GM13977 (cell line): ENCODE measurements around the gene EFNA3.
A peak's percentile ranks its signal among the peaks of the same experiment; 100 is the strongest.

ENCODE experiments used
- DNase-seq: peaks from one replicate; pipeline ENCODE4 v3.0.0; 2012; ENCODE audit warnings: low spot score
- in situ Hi-C: fragments of 300-500 bp; cut with MboI; formaldehyde crosslinking; loops from one replicate; pipeline ENCODE4 v1.12.0; 2022; ENCODE audit warnings: low sequenced_read_pairs, low pct_unique_long_range_greater_than_20kb, mixed read lengths, inconsistent platforms; ENCODE audit not compliant: unreplicated experiment
- TF ChIP-seq, protein P1 (sequence below): IDR thresholded peaks from 2 replicates; pipeline ENCODE4 v1.5.1; 2012; ENCODE audit warnings: mild to moderate bottlenecking, control low read depth; ENCODE audit not compliant: insufficient read depth; ENCODE audit errors: extremely low read depth, missing control alignments

EFNA3 gene

DNA sequence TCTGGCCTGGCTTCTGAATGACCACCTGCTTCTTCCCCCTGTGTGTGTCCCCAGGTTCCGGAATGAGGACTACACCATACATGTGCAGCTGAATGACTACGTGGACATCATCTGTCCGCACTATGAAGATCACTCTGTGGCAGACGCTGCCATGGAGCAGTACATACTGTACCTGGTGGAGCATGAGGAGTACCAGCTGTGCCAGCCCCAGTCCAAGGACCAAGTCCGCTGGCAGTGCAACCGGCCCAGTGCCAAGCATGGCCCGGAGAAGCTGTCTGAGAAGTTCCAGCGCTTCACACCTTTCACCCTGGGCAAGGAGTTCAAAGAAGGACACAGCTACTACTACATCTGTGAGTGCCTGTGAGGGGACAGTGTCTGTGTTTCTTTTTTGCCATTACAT, 52.6 kb downstream of the EFNA3 start:
- in situ Hi-C loops: no loop called here
- no peak for DNase-seq
- TF ChIP-seq, protein P1, sequence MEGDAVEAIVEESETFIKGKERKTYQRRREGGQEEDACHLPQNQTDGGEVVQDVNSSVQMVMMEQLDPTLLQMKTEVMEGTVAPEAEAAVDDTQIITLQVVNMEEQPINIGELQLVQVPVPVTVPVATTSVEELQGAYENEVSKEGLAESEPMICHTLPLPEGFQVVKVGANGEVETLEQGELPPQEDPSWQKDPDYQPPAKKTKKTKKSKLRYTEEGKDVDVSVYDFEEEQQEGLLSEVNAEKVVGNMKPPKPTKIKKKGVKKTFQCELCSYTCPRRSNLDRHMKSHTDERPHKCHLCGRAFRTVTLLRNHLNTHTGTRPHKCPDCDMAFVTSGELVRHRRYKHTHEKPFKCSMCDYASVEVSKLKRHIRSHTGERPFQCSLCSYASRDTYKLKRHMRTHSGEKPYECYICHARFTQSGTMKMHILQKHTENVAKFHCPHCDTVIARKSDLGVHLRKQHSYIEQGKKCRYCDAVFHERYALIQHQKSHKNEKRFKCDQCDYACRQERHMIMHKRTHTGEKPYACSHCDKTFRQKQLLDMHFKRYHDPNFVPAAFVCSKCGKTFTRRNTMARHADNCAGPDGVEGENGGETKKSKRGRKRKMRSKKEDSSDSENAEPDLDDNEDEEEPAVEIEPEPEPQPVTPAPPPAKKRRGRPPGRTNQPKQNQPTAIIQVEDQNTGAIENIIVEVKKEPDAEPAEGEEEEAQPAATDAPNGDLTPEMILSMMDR: no peak

DNA sequence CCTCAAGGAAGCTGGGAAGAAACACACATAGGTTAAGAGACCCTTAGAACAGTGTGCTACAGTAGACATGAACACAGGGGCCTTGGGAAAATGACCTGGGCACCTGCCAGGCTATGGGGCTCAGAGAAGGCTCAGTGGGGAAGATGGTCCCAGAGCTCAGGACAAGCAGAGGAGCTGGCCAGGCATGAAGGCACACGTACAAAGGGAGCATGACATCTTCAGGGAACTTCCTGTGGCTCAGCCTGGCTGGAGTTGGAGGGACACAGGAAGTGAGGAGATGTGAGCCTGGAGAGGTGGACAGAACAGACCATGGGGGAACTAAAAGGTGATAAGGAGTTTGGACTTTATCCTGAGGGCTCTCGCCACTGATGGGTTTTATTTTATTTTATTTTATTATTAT, 53.2 kb downstream of the EFNA3 start:
- TF ChIP-seq, protein P1: no peak
- in situ Hi-C loops: no loop called here
- DNase-seq: no peak

DNA sequence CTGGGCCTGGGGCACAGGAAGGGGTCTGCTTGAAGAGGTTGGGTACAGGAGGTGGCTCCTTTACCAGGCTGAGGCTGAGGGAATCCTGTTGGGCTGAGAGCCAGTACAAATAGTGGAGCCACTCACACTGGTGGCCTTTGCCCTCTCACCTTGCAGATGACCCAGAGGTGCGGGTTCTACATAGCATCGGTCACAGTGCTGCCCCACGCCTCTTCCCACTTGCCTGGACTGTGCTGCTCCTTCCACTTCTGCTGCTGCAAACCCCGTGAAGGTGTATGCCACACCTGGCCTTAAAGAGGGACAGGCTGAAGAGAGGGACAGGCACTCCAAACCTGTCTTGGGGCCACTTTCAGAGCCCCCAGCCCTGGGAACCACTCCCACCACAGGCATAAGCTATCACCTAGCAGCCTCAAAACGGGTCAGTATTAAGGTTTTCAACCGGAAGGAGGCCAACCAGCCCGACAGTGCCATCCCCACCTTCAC, 55.2 kb downstream of the EFNA3 start:
- in situ Hi-C loops: no loop called here
- DNase-seq: no peak
- TF ChIP-seq, protein P1: no peak

DNA sequence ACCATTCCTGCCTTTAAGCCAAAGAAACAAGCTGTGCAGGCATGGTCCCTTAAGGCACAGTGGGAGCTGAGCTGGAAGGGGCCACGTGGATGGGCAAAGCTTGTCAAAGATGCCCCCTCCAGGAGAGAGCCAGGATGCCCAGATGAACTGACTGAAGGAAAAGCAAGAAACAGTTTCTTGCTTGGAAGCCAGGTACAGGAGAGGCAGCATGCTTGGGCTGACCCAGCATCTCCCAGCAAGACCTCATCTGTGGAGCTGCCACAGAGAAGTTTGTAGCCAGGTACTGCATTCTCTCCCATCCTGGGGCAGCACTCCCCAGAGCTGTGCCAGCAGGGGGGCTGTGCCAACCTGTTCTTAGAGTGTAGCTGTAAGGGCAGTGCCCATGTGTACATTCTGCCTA, 55.7 kb downstream of the EFNA3 start:
- no peak for DNase-seq
- TF ChIP-seq, protein P1: no peak
- in situ Hi-C loops: no loop called here

DNA sequence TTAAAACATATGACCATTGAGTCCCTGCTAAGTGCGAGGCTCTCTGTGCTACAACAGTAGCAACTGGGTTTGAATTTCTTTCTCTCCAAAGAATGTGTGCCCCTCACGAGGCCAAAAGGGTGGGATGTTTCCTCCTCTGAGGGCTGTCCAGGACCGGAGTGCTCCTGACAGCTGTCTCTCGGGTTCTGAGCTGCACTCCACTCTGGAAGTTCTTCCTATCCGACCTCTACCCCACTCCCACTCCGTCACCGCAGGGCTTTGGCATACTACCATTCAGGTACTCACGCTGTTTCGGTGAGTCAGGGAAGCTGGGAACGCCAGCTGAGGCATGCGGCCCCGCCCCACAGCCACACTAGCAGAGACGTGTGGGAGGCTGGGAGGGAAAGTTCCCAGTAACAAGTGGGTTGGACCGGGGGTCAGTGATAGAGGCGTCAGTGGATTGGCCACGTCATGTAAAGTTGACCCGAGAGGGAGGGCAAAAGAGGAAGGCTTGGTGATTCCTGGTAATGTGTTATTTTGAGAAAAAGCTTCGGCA, 56.3 kb downstream of the EFNA3 start:
- TF ChIP-seq, protein P1: no peak
- in situ Hi-C loops: no loop called here
- peak; percentile 54 for DNase-seq

DNA sequence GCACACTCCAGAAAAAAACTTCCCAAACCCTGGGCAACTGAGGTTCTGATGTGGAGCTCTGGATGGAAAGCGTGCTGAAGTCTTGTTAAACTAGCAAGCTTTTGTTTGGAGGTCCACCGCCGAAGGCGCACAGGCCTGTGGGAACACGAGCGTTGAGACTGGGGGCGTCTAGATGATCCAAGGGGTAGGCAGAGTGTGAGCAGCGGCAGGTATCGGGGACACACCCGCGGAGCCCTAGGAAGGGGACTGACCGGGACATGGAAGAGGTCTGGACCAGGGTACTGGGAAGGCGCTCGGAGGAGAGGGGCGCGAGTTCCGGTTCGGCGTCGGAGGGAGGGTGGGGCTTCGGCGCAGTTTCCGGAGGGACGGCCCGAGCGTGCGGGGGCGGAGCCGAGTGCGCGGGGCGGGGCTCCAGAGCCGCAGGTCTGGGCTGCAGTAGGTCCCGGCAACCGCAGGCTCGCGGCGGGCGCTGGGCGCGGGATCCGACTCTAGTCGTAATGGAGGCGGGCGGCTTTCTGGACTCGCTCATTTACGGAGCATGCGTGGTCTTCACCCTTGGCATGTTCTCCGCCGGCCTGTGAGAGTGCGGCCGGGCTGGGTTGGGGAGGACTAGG, 56.9 kb downstream of the EFNA3 start, which contains the start of gene SLC50A1:
TSS of gene SLC50A1 (plus strand) at position 438 of the 614 bp plus-strand sequence. CDS start at position 498, 60 bp downstream.
- in situ Hi-C loops: no loop called here
- peak; percentile 96 for DNase-seq
- TF ChIP-seq, protein P1: no peak

DNA sequence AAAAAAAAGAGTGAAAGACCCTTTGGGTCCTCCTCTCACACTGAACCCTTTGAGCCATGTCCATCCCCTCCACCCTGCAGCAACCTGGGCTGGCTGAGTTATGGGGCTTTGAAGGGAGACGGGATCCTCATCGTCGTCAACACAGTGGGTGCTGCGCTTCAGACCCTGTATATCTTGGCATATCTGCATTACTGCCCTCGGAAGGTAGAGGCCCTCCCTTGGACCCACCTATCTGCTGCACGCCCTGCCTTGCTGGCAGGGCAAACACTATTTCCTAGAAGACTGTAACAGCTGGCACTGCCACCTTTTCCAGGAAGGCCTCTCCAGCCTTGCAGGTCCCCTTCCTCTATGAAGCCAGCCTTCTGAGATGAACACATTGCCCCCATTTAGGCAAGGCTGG, 58.1 kb downstream of the EFNA3 start:
- no peak for DNase-seq
- TF ChIP-seq, protein P1: no peak
- in situ Hi-C loops: no loop called here
